GM12891 (cell line): Measurements from ENCODE around the gene ZDHHC14.

ENCODE experiments used
- PAX5 ChIP-seq: IDR thresholded peaks from 2 replicates; pipeline ENCODE4 v1.6.1; 2011; ENCODE audit warnings: low read length, moderate library complexity, mild to moderate bottlenecking; ENCODE audit not compliant: insufficient read depth, severe bottlenecking
- POLR2A ChIP-seq: IDR thresholded peaks from 2 replicates; pipeline ENCODE4 v1.6.1; 2011; ENCODE audit warnings: low read depth, low read length, control low read depth
- POLR2AphosphoS5 ChIP-seq: IDR thresholded peaks from 2 replicates; pipeline ENCODE4 v1.6.1; 2011; ENCODE audit warnings: low read depth, low read length, control low read depth
- POU2F2 ChIP-seq: IDR thresholded peaks from 2 replicates; pipeline ENCODE4 v1.6.1; 2011; ENCODE audit warnings: low read depth, mild to moderate bottlenecking, control low read depth, low read length, moderate library complexity
- SPI1 ChIP-seq: IDR thresholded peaks from 2 replicates; pipeline ENCODE4 v1.6.1; 2011; ENCODE audit warnings: low read depth, low read length, control low read depth
- TAF1 ChIP-seq: IDR thresholded peaks from 2 replicates; pipeline ENCODE4 v1.6.1; 2011; ENCODE audit warnings: low read depth, low read length, control low read depth

DNA sequence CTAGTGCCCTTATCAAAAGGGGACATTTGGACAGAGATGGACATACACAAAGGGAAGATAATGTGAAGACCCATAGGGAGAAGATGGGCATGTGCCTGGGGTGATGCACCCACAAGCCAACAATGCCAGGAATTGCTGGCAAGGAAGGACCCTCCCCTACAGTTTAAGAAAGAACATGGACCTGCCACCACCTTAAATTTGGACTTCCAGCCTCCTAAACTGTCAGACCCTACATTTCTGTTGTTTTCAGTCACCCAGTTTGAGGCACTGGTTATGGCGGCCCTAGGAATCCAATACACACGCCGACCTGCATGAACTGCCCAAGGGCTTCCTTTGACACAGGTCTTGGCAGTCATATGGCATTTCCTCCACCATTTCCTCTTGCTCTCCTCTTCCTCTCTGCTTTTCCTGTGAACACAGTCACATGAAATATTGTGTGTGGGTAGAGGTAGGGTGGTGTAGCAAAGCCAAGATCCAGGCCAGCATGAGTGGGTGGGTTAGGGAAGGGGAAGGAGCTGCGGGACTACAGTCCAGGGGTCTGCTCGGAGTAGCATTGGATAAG is 115.6 kb downstream of the ZDHHC14 start:
- no peak for TF ChIP-seq POLR2A
- no peak for TF ChIP-seq POU2F2
- no peak for TF ChIP-seq POLR2AphosphoS5
- no peak for TF ChIP-seq PAX5
- no peak for TF ChIP-seq TAF1
- no peak for TF ChIP-seq SPI1
